HCT116 (cell line): ENCODE measurements around the gene SUSD2. TPM values are rescaled to one million over a fixed set of nuclear protein-coding genes. Genes with fewer than 3 reads are reported as not detected.

Source experiments
- ATAC-seq: fragments of 200-7000 bp; cut with Tn5 transposase; 2 replicates; pipeline ENCODE4 v1.9.1; 2020; ENCODE audit warnings: mild to moderate bottlenecking, moderate library complexity
- BruUV-seq: library from RNA; stranded (reverse); fragments of 400-500 nt; replicated peaks from 2 replicates; lab custom pipeline; 2021; lab: Mats Ljungman, UMichigan
- CTCF ChIA-PET: fragments of 300-600 bp; sonication (Branson Sonifier 250); formaldehyde crosslinking; loops from one replicate; lab custom pipeline; 2021; ENCODE audit warnings: antibody characterized with exemption; lab: Charles Lee
- POLR2A ChIA-PET: fragments of 300-600, 350-600 bp; sonication (Branson Sonifier 250); formaldehyde crosslinking; loops from one replicate; lab custom pipeline; 2021; ENCODE audit warnings: antibody characterized with exemption; lab: Charles Lee
- RAD21 ChIA-PET, 2 experiments: fragments of 300-600 bp; sonication (Branson Sonifier 250); formaldehyde crosslinking; loops; one replicate each; lab custom pipeline; 2023; ENCODE audit warnings: low total read pairs in 2 of 2; ENCODE audit not compliant: uncharacterized antibody in 2 of 2, unreplicated experiment in 2 of 2, low non-redundant PET in 1 of 2; lab: Charles Lee
- DNase-seq: peaks from one replicate; pipeline ENCODE4 v3.0.0-alpha.2; 2010; ENCODE audit warnings: low read depth, low spot score
- H2AFZ ChIP-seq: fragments of 200-600 bp; shearing (Covaris generic), sonication (generic); 2 replicates; pipeline ENCODE4 v1.6.1; 2017; ENCODE audit warnings: low read depth, mixed run types, mixed read lengths, antibody characterized with exemption, low read length; ENCODE audit not compliant: poor library complexity, severe bottlenecking
- H3K27ac ChIP-seq: 2 replicates; pipeline ENCODE4 v1.5.1; 2012; ENCODE audit warnings: low read depth, low read length
- H3K27me3 ChIP-seq: fragments of 200-600 bp; sonication (generic); 2 replicates; pipeline ENCODE4 v1.6.1; 2016; ENCODE audit warnings: mixed run types, low read length, mixed read lengths; ENCODE audit not compliant: insufficient read depth
- H3K36me3 ChIP-seq, 2 experiments: fragments of 200-500 bp in 1 of 2; fragments of 200-600 bp in 1 of 2; sonication (Bioruptor generic) in 1 of 2; sonication (generic) in 1 of 2; 2 replicates each; pipeline versions ENCODE4 v1.5.1 to v1.6.1; 2014 to 2016; ENCODE audit warnings: low read length in 2 of 2, inconsistent platforms in 1 of 2, mixed read lengths in 1 of 2, mixed run types in 1 of 2; ENCODE audit not compliant: insufficient read depth in 2 of 2, control insufficient read depth in 1 of 2
- H3K4me1 ChIP-seq, 2 experiments: fragments of 200-600 bp in 1 of 2; sonication (generic) in 1 of 2; 2 replicates each; pipeline versions ENCODE4 v1.5.1 to v1.6.1; 2012 to 2017; ENCODE audit warnings: low read length in 2 of 2, inconsistent platforms in 1 of 2, mild to moderate bottlenecking in 1 of 2, mixed read lengths in 1 of 2, mixed run types in 1 of 2, moderate library complexity in 1 of 2; ENCODE audit not compliant: insufficient read depth in 2 of 2, control insufficient read depth in 1 of 2
- H3K4me2 ChIP-seq: fragments of 200-600 bp; sonication (generic); 2 replicates; pipeline ENCODE4 v1.6.1; 2017; ENCODE audit warnings: mixed run types, low read length, mixed read lengths
- H3K4me3 ChIP-seq, 2 experiments: fragments of 200-600 bp in 1 of 2; sonication (generic) in 1 of 2; replicated peaks in 1 of 2; 2 replicates each; pipeline ENCODE4 v1.5.1; 2011 to 2016; ENCODE audit warnings: low read length in 2 of 2, control low read depth in 1 of 2, low read depth in 1 of 2, mild to moderate bottlenecking in 1 of 2, mixed read lengths in 1 of 2, mixed run types in 1 of 2
- H3K79me2 ChIP-seq: fragments of 200-600 bp; sonication (generic); 2 replicates; pipeline ENCODE4 v1.6.1; 2017; ENCODE audit warnings: mild to moderate bottlenecking, mixed run types, low read length, moderate library complexity, mixed read lengths; ENCODE audit not compliant: insufficient read depth
- H3K9ac ChIP-seq: fragments of 200-600 bp; sonication (generic); 2 replicates; pipeline ENCODE4 v1.6.1; 2016; ENCODE audit warnings: low read length, mixed read lengths
- H3K9me2 ChIP-seq: fragments of 200-600 bp; sonication (generic), shearing (Covaris generic); 2 replicates; pipeline ENCODE4 v1.6.1; 2017; ENCODE audit warnings: mixed run types, mild to moderate bottlenecking, moderate library complexity; ENCODE audit not compliant: insufficient read depth
- H3K9me3 ChIP-seq, 2 experiments: fragments of 200-500 bp in 1 of 2; fragments of 200-600 bp in 1 of 2; sonication (Bioruptor generic) in 1 of 2; sonication (generic) in 1 of 2; 2 replicates each; pipeline ENCODE4 v1.6.1; 2014 to 2017; ENCODE audit warnings: low read length in 2 of 2, mixed read lengths in 2 of 2, inconsistent platforms in 1 of 2, low read depth in 1 of 2, mild to moderate bottlenecking in 1 of 2, mixed run types in 1 of 2, moderate library complexity in 1 of 2; ENCODE audit not compliant: control insufficient read depth in 1 of 2, insufficient read depth in 1 of 2
- H4K20me1 ChIP-seq: fragments of 200-600 bp; sonication (generic), shearing (Covaris generic); 2 replicates; pipeline ENCODE4 v1.6.1; 2017; ENCODE audit warnings: mixed run types, mild to moderate bottlenecking, moderate library complexity; ENCODE audit not compliant: insufficient read depth
- CEBPB ChIP-seq: IDR thresholded peaks from 2 replicates; pipeline ENCODE4 v1.6.1; 2012; ENCODE audit warnings: low read depth
- EZH2 ChIP-seq: fragments of 200-600 bp; sonication (generic); IDR thresholded peaks from 2 replicates; pipeline ENCODE4 v1.6.1; 2017; ENCODE audit warnings: antibody characterized with exemption, mixed run types
- FOSL1 ChIP-seq: IDR thresholded peaks from 2 replicates; pipeline ENCODE4 v1.6.1; 2012; ENCODE audit warnings: low read depth
- RAD21 ChIP-seq: IDR thresholded peaks from 2 replicates; pipeline ENCODE4 v1.6.1; 2012; ENCODE audit warnings: low read depth, mild to moderate bottlenecking
- SRF ChIP-seq: IDR thresholded peaks from 2 replicates; pipeline ENCODE4 v1.6.1; 2012; ENCODE audit warnings: low read depth
- TCF7L2 ChIP-seq: IDR thresholded peaks from 2 replicates; pipeline ENCODE4 v1.7.0; 2011; ENCODE audit warnings: borderline replicate concordance, inconsistent platforms; ENCODE audit not compliant: insufficient read depth, insufficient read length; ENCODE audit errors: extremely low read depth
- YY1 ChIP-seq: IDR thresholded peaks from 2 replicates; pipeline ENCODE4 v1.6.1; 2011; ENCODE audit warnings: low read length, low read depth, moderate library complexity, mild to moderate bottlenecking; ENCODE audit not compliant: insufficient replicate concordance; ENCODE audit errors: extremely low read depth
- ZNF274 ChIP-seq: fragments of 200-500 bp; sonication (Bioruptor generic); IDR thresholded peaks from 2 replicates; pipeline ENCODE4 v1.6.1; 2014; ENCODE audit warnings: mild to moderate bottlenecking, low read depth, low read length, inconsistent platforms
- intact Hi-C: fragments of 100-400 bp; cut with micrococcal nuclease; formaldehyde crosslinking; loops from 2 replicates; pipeline ENCODE4 v1.10.0; 2022
- total RNA-seq: library from RNA; stranded (reverse); gene quantifications from one replicate; pipeline ENCODE4 v1.2.1, GENCODE V29; 2021; ENCODE audit not compliant: unreplicated experiment
- TF ChIP-seq, protein P1 (sequence below): IDR thresholded peaks from 2 replicates; pipeline ENCODE4 v1.6.1; 2011; ENCODE audit warnings: mild to moderate bottlenecking, low read length, moderate library complexity; ENCODE audit not compliant: insufficient replicate concordance; ENCODE audit errors: extremely low read depth

The SUSD2 gene
- total RNA-seq, 1 experiment from 2014 or later = 6.6 TPM

DNA sequence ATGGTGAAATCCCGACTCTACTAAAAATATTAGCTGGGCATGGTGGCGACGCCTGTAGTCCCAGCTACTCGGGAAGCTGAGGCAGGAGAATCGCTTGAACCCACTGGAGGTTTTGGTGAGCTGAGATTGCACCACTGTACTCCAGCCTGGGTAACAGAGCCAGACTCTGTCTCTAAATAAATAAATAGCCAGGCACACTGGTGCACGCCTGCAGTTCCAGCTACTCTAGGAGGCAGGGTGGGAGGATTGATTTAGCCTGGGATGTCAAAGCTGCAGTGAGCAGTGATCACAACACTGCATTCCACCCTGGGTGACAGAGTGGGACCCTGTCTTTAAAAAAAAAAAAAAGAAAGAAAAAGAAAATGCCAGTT, 17.4 kb downstream of the SUSD2 start:
- H3K36me3 ChIP-seq = no peaks in the 10 kb centered on the region
- DNase-seq (no peak), ATAC-seq (no peak)
- H3K9me2 ChIP-seq = no peaks in the 10 kb centered on the region
- no peaks in the 10 kb centered on the region for H3K27me3 ChIP-seq
- H4K20me1 ChIP-seq = no peaks in the 10 kb centered on the region
- TF ChIP-seq, protein P1, sequence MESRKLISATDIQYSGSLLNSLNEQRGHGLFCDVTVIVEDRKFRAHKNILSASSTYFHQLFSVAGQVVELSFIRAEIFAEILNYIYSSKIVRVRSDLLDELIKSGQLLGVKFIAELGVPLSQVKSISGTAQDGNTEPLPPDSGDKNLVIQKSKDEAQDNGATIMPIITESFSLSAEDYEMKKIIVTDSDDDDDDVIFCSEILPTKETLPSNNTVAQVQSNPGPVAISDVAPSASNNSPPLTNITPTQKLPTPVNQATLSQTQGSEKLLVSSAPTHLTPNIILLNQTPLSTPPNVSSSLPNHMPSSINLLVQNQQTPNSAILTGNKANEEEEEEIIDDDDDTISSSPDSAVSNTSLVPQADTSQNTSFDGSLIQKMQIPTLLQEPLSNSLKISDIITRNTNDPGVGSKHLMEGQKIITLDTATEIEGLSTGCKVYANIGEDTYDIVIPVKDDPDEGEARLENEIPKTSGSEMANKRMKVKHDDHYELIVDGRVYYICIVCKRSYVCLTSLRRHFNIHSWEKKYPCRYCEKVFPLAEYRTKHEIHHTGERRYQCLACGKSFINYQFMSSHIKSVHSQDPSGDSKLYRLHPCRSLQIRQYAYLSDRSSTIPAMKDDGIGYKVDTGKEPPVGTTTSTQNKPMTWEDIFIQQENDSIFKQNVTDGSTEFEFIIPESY = no peak
- TF ChIP-seq ZNF274 (no peak), RAD21 (no peak), EZH2 (no peak), CEBPB (no peak), YY1 (no peak), SRF (no peak), TCF7L2 (no peak), FOSL1 (no peak)
- no peak overlapping the region for H3K4me2 ChIP-seq
- peak overlapping the region; percentile 48; the same call in 1 of the 2 replicates for H3K27ac ChIP-seq
- peaks cover 75 to 77% of the 10 kb centered on the region in 2 experiments for H3K4me1 ChIP-seq
- H3K4me3 ChIP-seq = no peak overlapping the region
- ChIA-PET POLR2A (no interaction called here), RAD21 (interaction anchor here in 1 of 2 experiments (0.6 kb wide), 1 partner anchor 48 kb away, joined by 3 read pairs; no protein-coding TSS in a partner anchor), CTCF (interaction anchor here (0.9 to 1.6 kb wide), 2 partner anchors 9 to 32 kb away, joined by 3 to 9 read pairs; no protein-coding TSS in a partner anchor)
- no peak overlapping the region for H3K9ac ChIP-seq
- no peaks in the 10 kb centered on the region for H3K79me2 ChIP-seq
- intact Hi-C loops = no loop called here
- H3K9me3 ChIP-seq = no peaks in the 10 kb centered on the region
- no peak overlapping the region for H2AFZ ChIP-seq
- BruUV-seq = no TSS peak
